GM20431 (cell line): Measurements from ENCODE around the gene MAN2B2.

Source experiments
- in situ Hi-C: fragments of 300-500 bp; cut with MseI, MboI; formaldehyde crosslinking; loops from one replicate; pipeline ENCODE4 v1.15.0; 2020; ENCODE audit warnings: low sequenced_read_pairs; ENCODE audit not compliant: unreplicated experiment

Gene MAN2B2

DNA sequence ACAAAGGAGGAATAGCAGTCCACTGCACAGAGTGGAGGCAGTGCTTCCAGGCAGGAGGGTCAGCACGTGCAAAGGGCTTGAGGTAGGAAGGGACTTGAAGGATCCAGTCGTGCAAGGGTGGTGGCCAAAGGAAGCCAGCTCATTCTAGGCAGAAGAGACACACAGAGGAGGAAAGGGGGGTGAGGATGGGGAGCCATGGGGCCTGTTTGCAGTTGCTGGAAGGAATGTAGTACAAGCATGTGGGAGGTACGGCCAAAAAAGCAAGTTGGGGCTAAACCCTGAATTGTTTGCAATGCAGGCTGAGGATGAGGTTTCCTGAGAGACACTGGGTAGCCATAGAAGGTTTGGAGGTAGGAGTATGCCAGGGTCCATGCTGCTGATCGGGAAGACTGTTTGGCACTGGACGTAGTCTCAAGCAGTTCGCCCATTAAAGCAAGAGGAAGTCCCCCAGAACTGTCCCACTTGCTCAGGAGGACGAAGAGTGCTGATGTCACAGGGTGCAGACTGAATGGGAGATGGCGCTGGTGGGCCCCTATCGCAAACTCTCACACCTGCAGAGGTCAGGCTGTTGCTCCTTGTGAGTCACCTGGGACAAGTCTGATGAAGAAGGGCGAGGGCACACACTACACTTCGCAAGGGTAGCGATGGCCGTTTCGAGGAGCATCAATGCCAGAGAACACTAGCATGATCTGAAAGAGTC, 9.1 kb upstream of the MAN2B2 start:
- in situ Hi-C loops, result no loop called here

DNA sequence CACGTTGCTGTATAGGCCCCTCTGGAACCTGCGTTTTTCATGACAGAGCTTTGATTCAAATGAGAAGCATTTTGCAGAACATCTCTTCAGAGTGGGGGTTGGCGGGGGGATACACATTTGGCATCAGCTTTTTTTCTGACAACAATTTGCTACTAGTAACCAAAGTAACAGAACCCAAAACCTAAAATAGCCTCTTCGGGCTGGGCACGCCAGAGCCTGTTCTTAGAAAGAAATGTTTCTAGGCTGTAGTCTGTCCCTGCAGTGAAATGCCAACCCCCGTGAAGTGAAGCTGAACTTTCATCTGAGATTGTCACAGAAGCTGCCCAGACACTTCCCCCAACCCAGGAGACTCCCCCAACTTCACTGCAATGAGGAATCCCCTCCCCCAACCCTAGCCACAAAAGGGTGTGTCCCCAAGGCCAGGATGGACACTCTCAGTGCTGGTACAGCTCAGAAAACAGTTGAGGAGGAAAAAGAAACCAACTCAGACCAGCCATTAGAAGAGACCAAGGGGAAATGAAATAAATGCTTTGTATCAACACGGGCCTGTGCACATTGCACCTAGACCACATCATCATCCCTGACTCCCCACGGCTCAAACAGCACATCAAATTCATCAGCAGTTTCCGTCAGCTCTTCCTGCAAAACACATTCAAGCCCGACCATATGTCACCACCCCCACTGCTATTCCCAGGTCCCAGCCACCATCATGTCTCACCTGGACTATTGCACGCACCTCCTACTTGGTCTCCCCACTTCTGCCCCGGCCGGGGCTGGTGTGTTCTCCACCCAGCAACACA, 8.4 kb upstream of the MAN2B2 start:
- in situ Hi-C loops, result no loop called here

DNA sequence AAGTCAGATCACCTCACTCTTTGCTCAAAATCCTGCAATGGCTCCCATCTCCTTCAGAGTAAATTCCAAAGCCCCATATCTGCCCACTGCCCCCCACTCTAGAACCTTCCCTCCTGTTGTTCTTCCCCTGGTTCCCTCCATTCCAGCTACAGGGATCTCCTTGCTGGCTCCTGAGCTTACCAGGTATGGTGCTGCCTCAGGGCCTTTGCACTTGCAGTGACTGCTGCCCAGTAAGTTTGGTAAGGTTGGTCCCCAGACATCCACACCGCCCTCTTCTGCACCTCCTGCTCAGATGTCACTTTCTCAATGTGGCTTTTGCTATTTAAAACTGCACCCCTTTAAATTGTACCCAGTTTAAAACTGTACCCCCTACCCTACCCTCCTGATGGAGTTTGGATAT, 7.8 kb upstream of the MAN2B2 start:
- in situ Hi-C loops, result no loop called here

DNA sequence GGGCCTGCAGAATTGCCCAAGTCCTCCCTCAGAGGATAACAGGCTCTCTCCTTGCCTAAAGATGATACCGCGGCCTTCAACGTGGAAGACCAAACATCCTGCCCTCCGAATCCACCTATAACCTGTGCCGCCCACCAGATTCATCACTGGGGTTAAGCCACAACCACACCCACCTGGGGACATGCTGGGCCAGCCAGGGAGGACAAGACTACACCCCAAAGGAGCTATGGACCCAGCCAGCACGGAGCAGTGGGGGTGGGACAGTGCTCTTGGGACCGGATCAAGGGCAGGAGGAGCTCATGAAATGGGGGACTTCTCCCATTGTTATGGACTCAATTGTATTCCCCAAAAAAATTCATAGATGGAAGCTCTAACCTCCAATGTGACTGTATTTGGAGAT, 6.8 kb upstream of the MAN2B2 start:
- in situ Hi-C loops, result no loop called here

DNA sequence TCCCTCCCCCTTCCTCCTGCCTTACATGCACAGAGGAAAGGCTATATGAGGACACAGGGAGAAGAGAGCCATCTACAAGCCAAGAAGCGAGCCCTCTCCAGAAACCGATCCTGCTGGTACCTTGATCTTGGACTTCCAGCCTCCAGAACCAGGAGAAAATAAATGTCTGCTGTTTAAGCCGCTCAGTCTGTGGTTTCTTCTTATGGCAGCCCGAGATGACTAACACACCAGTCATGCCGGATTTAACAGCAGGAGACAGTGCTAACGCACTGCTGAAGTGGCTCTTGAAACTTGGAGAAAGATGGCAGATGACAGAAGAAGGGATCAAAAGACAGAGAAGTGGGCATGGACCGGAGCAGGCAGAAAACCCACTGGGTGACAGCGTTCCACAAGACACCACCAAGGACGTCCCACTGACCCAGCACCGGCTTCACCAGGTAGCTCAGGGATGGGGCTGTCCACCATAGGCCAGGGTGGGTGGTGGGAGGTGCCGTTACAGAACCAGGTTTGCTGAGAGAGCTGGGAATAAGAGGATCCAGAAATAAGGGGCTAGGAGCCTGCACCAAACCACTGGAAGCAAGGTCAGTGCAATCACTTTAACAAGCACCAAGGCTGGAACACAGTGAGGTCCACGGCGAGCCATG, 6.2 kb upstream of the MAN2B2 start:
- in situ Hi-C loops, result no loop called here

DNA sequence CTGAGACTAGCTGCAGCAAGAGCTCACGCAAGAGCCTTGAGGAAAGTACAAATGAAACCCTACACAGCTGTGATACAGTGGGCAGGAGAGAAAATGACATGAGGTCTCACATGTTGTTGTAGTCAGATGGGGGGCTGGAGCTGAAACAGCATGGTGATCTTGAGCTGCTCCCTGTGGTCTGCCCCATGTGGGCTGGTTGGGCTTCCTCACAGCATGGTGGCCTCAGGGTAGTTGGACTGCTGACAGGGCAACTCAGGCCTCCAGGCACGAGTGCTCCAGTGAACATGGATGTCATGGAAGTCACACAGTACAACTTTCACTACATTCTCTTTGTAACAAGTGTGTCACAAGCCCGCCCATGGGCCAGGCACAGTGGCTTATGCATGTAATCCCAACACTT, 3.4 kb upstream of the MAN2B2 start:
- in situ Hi-C loops, result no loop called here

DNA sequence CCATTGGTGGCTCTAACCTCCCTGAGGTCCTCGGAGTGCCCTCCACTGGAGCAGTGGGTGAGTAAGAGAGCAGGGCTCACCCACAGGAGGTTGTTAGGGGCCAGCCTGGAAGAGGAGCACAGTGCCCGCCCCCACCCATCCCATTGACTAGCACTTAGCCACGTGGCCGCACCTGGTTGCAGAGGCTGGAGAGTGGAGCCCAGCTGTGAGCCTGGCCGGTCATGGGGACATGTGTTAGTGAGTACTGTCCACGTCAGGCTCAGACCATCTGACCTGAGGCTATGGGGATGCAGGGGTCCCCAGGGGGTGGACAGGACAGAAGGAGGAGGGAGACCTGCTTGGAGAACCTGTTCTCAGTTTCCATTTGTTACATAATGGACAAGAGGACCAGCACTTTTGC, 1.4 kb upstream of the MAN2B2 start:
- in situ Hi-C loops, result no loop called here

DNA sequence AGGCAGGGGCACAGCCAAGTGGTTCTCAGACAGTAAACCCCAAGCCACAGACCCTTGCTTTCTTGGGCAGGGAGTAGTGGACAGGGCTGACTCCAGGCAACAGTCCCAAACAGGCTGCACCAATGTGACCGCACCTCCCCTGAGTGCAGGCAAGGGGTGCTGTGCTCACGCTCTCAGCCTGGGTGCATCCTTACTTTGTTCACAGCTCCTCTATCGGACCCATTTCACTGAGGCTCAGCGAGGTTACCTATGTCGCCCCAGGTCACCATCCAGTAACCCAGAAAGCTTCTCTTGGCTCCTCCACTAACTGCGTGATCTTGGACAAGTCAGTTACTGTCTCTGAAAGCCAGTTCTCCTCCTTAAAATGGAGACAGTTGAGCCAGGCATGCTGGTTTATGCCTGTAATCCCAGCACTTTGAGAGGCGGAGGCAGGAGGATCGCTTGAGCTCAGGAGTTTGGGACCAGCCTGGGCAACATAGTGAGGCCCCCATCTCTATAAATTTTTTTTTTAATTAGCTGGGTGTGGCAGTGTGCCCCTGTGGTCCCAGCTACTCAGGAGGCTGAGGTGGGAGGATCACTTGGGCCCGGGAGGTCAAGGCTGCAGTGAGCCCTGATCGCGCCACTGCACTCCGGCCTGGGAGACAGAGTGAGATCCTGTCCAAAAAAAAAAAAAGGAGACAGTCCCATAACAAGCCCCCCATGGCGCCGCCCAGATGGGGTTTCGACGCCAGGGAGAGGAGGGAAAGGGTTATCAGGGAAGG, 823 bp upstream of the MAN2B2 start:
- in situ Hi-C loops, result no loop called here

DNA sequence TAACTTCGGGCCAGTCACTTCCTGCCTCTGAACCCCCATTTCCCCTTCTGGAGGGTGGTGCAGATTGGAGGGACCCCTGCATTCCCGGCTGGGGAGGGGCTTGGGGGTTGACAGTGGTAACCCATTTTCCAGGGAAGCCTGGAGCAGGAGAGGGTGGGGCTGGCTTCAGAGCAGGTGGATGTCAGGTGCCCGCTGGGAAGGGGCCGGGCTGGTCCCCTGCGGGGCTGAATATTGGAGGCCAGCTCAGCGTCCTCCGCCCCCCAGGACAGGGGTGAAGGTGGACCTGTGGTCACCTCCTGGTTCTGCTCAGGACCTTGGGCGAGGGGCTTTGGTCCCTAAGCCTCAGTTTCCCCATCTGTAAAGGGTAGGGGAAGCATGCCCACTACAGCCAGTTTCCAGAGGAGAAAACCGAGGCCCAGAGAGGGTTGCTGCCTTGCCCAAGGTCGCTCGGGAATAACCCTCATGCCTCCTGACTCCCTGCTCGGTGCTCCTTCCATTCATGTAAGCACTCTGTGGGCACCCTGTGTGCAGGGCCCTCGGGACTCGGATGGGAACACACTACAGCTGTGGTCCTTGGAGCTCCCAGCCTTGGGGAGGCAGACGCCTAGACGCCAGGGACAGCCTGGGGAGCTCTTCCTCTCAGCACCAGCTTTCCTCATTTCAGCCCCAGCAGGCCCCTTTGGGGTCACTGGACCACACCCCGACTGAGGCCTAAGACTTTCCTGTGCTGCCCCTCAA, 683 bp downstream of the MAN2B2 start:
- in situ Hi-C loops, result no loop called here

DNA sequence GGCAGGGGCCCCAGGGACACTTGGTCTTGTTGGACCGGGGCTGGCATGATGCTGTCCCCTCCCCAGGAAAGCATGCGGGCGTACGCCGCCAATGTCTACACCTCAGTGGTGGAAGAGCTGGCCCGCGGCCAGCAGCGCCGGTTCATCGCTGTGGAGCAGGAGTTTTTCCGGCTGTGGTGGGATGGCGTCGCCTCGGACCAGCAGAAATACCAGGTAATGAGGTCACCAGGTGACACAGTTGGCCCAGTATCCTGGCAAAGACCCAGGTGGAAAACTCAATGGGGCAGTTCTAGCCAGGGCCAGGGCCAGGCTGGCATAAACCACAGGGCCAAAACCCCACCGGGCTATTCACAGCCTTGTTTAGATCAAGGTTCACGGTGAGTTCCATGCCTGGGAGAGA, 1.5 kb downstream of the MAN2B2 start:
- in situ Hi-C loops, result no loop called here

DNA sequence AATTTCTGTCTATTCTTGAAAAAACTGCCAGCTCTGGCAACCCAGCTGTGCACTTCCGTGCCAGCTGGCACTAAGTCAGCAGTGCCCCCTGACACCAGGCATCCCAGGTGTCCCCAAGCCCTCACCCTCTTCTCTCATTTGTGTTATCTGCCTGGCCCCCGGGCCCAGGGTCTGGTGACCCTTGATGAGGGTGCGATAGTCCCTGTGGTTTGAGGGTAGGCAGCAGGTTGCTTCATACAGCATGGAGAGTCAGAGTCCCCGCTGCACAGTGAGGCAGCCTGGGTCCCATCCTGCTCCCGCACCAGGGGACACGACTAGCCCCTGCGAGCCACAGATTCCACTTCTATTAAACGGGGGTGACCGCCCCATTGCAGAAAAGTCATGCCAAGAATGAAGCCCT, 1.9 kb downstream of the MAN2B2 start:
- in situ Hi-C loops, result no loop called here

DNA sequence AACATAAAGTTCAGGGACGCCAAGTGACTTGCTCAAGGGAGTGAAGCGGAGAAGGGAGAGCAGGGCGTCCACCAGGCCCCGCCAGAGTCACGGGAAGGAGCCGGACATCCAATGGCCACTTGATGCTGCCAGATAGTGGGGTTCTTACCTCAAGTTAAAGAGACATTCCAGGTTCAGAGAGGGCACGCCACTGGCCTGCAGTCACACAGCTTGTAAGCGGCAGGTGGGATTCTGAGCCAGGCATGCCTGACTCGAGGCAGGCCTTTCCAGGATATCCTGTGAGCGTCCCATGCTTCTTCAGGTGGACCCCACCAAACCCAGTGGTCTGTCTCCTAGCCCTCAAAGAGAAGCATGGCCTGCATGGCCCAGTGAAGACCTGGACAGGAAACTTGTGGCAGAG, 2.4 kb downstream of the MAN2B2 start:
- in situ Hi-C loops, result no loop called here

DNA sequence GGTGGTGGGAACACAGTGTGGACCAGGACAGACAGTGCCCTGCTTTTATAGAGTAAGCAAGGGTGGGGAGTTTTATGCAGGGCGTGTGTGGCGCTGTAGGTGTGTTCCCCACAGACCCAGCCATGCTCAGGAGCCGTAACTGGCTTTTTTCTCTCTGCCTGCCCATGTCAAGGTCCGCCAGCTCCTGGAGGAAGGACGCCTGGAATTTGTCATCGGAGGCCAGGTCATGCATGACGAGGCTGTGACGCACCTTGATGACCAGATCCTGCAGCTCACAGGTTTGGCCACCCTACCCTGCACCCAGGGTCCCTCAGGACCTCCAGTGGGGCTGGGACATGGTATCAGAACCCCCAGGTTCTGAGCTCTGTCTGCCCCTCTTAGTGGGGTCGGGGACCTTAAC, 3.2 kb downstream of the MAN2B2 start:
- in situ Hi-C loops, result no loop called here

DNA sequence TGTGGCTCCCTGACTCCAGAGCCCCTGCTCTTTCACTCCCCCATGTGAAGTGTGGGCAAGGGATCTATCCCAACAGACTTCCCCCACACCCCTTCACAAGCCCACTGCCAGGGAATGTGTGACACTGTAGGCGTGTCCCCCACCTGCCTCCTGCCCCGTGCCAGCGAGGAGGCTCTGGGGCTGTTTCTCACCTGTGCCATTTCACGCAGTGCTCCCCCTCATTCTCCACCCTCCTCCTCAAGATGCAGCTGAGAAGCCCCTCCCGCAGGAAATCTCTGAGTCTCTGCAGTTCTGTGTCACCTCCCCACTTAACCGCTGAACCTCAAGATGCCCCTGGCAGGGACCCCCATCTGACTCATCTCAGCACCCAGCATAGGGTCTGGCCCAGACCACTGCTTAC, 5.4 kb downstream of the MAN2B2 start:
- in situ Hi-C loops, result no loop called here

DNA sequence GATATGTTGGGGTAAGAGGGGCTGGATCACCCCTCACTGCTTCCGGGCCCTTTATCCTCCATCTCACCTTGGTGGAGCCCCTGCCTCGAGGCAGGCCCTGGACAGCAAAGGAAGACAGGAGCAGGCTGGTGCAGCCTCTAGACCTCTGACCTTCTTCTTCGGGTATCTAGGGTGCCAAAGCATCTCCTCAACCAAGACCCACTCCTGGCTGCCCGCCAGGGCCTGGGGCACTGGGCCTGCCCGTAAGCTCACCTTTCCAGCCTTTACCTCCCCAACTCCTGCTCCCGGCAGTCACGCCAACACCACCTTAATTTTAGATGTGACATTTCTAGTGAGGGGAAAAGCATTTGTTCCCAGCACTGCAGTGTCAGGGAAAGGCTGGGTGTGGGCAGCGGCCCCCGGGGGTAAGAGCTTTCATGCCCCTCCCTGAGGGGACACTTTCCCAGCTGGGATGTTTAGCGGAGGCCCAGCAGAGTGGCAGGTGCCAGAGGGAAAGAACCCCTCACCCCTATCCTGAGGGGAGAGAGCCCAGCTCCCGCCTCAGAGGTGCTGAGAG, 6.7 kb downstream of the MAN2B2 start:
- in situ Hi-C loops, result no loop called here

DNA sequence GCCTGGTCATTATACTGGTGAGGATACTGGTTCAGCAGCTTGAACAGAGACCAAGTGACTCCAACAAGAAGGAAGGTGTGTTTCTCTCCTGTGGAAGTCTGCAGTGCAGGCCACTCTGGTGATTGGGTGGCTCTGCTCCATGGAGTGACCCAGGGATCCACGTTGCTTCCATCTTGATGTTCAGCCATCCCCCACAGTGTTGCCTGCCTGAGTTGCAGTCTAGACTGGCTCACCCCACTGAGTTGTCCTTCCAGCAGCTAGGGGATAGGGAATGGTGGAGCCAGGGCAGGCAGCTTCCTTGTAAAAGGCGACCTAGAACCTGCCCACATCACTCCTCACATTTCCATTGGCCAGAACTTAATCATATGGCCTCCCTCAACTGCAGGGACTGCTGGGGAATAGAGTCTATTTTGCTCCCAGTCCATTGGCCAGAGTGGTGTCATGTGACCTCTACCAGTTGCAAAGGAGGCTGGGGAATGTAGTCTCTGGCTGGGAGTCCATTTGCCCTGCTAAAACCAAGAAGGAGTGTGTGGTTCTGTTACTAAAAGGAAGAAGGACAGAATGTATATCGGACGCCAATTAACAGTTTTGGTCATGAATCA, 8.0 kb downstream of the MAN2B2 start:
- in situ Hi-C loops, result no loop called here

DNA sequence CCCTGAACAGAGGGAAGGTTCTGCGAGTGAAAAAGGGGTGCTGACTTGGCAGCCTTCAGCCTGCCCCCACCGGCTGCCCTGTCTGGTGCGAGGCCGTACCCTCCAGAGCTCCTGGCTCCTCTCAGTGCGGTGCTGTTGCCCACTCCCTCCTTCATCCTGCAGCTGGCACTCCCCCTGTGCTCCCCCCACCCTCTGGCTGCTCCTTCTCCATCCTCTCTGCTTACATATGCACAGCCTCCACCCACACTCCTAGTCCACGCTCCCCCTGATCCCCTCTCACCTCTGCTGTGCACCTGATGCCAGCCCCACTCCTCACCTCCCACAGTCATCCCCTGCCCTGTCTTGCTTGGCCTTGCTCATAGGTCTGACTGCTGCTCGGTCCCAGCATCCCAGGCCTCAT, 9.9 kb downstream of the MAN2B2 start:
- in situ Hi-C loops, result no loop called here

DNA sequence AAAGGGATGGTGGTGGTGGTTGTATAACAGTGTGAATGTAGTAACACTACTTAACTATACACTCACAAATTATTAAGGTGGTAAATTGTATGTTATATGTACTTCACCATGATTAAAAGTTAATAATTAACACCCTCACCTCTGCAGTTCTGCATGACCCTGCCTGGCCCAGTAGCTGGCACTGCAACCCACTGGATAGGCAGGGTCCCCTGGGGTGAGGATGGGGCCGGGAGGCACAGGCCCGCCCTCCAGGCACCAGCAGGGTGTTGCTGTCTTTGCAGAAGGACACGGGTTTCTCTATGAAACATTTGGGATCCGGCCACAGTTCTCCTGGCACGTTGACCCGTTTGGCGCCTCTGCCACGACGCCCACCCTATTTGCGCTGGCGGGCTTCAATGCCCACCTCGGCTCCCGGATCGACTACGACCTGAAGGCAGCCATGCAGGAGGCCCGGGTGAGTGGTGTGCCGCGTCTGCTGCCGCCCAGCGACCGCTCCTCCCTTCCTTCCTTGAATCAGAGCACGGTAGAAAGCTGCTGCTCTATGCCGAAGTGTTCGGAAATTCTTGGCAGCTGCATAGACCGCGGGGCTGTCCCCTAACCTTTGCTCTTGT, 11.8 kb downstream of the MAN2B2 start:
- in situ Hi-C loops, result no loop called here

DNA sequence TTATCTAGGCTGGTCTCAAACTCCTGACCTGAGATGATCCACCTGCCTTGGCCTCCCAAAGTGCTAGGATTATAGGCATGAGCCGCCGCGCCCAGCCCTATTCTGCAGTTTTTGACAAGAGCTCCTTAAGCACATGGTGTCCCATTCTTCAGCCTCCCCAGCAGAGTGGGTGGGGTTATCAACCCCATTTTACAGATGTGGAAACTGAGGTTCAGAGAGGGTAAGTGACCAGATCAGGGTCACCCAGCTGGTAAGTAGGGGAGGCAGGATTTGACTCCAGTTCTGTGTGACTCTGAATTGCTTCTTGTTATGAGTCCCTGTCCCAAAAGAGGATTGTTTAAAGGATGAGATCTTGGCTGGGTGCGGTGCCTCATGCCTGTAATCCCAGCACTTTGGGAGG, 14.5 kb downstream of the MAN2B2 start:
- in situ Hi-C loops, result no loop called here
